Endothelial cell of umbilical vein (primary cell): Measurements from ENCODE around the gene FSHB. TPM values are rescaled to one million over a fixed set of nuclear protein-coding genes. Genes with fewer than 3 reads are reported as not detected.

ENCODE experiments used
- BruUV-seq: library from RNA; stranded (reverse); fragments of 400-500 nt; replicated peaks from 2 replicates; lab custom pipeline; 2021; lab: Mats Ljungman, UMichigan
- CTCF ChIA-PET: fragments of 300-600, 350-600 bp; sonication (Branson Sonifier 250); formaldehyde crosslinking; loops from one replicate; lab custom pipeline; 2021; ENCODE audit warnings: antibody characterized with exemption, inconsistent platforms; lab: Charles Lee
- POLR2A ChIA-PET: fragments of 300-600, 350-600 bp; sonication (Branson Sonifier 250); formaldehyde crosslinking; loops from one replicate; lab custom pipeline; 2021; ENCODE audit warnings: antibody characterized with exemption, inconsistent platforms; lab: Charles Lee
- DNase-seq: peaks from one replicate; pipeline ENCODE4 v3.0.0-alpha.2; 2011; ENCODE audit warnings: low read depth, low spot score
- FAIRE-seq: peaks from 2 replicates; lab custom pipeline; 2011; peaks lifted over from hg19 to GRCh38; lab: Jason Lieb, UNC
- H2AFZ ChIP-seq: 2 replicates; pipeline ENCODE4 v1.6.0; 2012; ENCODE audit warnings: low read depth, low read length, control low read depth, inconsistent platforms
- H3K27ac ChIP-seq: 2 replicates; pipeline ENCODE4 v1.5.1; 2011; ENCODE audit warnings: low read depth, mild to moderate bottlenecking, control low read depth, low read length, moderate library complexity; ENCODE audit not compliant: insufficient read depth
- H3K27me3 ChIP-seq, 2 experiments: 2 replicates each; pipeline versions ENCODE4 v1.6.0 to v1.6.1; 2011; ENCODE audit warnings: low read length in 2 of 2, mixed read lengths in 1 of 2; ENCODE audit not compliant: control insufficient read depth in 2 of 2, insufficient read depth in 2 of 2
- H3K36me3 ChIP-seq, 2 experiments: 2 replicates in 1 of 2; 3 replicates in 1 of 2; pipeline ENCODE4 v1.5.1; 2011; ENCODE audit warnings: low read length in 2 of 2, mild to moderate bottlenecking in 1 of 2, moderate library complexity in 1 of 2; ENCODE audit not compliant: control insufficient read depth in 2 of 2, insufficient read depth in 2 of 2; ENCODE audit errors: extremely low read depth in 1 of 2
- H3K4me1 ChIP-seq: 3 replicates; pipeline ENCODE4 v1.5.1; 2011; ENCODE audit warnings: mild to moderate bottlenecking, low read length; ENCODE audit not compliant: control insufficient read depth, insufficient read depth; ENCODE audit errors: extremely low read depth
- H3K4me2 ChIP-seq: 2 replicates; pipeline ENCODE4 v1.6.1; 2011; ENCODE audit warnings: low read length, control low read depth, mixed read lengths; ENCODE audit not compliant: insufficient read depth
- H3K4me3 ChIP-seq, 3 experiments: fragments of 200-600 bp in 1 of 3; sonication (generic), shearing (Covaris generic) in 1 of 3; replicated peaks in 1 of 3; 2 replicates each; pipeline ENCODE4 v1.5.1; 2011 to 2016; ENCODE audit warnings: control low read depth in 3 of 3, low read length in 3 of 3, mild to moderate bottlenecking in 2 of 3, inconsistent platforms in 1 of 3, low read depth in 1 of 3, moderate library complexity in 1 of 3; ENCODE audit not compliant: insufficient read depth in 1 of 3
- H3K79me2 ChIP-seq: 2 replicates; pipeline ENCODE4 v1.6.0; 2012; ENCODE audit warnings: low read length, inconsistent platforms; ENCODE audit not compliant: control insufficient read depth, insufficient read depth
- H3K9ac ChIP-seq: replicated peaks from 2 replicates; pipeline ENCODE3; 2011; ENCODE audit warnings: low read length, control low read depth; ENCODE audit not compliant: insufficient read depth; ENCODE audit errors: extremely low read depth
- H3K9me1 ChIP-seq: replicated peaks from 3 replicates; pipeline ENCODE4 v1.6.0; 2011; ENCODE audit warnings: mild to moderate bottlenecking, low read length; ENCODE audit not compliant: control insufficient read depth, insufficient read depth; ENCODE audit errors: extremely low read depth
- H3K9me3 ChIP-seq: replicated peaks from 2 replicates; pipeline ENCODE4 v1.5.1; 2012; ENCODE audit warnings: low read length, inconsistent platforms; ENCODE audit not compliant: control insufficient read depth, insufficient read depth
- H4K20me1 ChIP-seq: replicated peaks from 2 replicates; pipeline ENCODE3; 2011; ENCODE audit warnings: mild to moderate bottlenecking, low read length; ENCODE audit not compliant: control insufficient read depth, insufficient read depth; ENCODE audit errors: extremely low read depth
- EZH2 ChIP-seq: IDR thresholded peaks from 2 replicates; pipeline ENCODE4 v1.6.1; 2012; ENCODE audit warnings: borderline replicate concordance, low read depth, mild to moderate bottlenecking, moderate library complexity, low read length, inconsistent platforms; ENCODE audit not compliant: severe bottlenecking
- FOS ChIP-seq: IDR thresholded peaks from 2 replicates; pipeline ENCODE4 v1.6.1; 2011; ENCODE audit warnings: mild to moderate bottlenecking, low read length, moderate library complexity, borderline replicate concordance; ENCODE audit not compliant: insufficient read depth
- GATA2 ChIP-seq: IDR thresholded peaks from 2 replicates; pipeline ENCODE4 v1.7.0; 2011; ENCODE audit warnings: low read depth, mild to moderate bottlenecking, moderate library complexity, mixed read lengths, low read length; ENCODE audit not compliant: insufficient read length, insufficient read depth
- JUN ChIP-seq: IDR thresholded peaks from 2 replicates; pipeline ENCODE4 v1.6.1; 2011; ENCODE audit warnings: borderline replicate concordance, low read depth; ENCODE audit not compliant: insufficient read length, insufficient read depth
- MYC ChIP-seq: IDR thresholded peaks from one replicate; pipeline ENCODE4 v1.6.1; 2011; ENCODE audit warnings: mild to moderate bottlenecking, low read depth, low read length
- POLR2A ChIP-seq: IDR thresholded peaks from 2 replicates; pipeline ENCODE4 v1.6.1; 2012; ENCODE audit warnings: low read depth, mild to moderate bottlenecking, control low read depth, low read length
- POLR2AphosphoS5 ChIP-seq: IDR thresholded peaks from 2 replicates; pipeline ENCODE4 v1.6.1; 2012; ENCODE audit warnings: low read depth, mild to moderate bottlenecking, control low read depth, low read length, moderate library complexity; ENCODE audit not compliant: insufficient read depth
- dilution Hi-C: fragments of 300-500 bp; cut with MboI; formaldehyde crosslinking; loops from one replicate; pipeline ENCODE4 v1.15.0; 2019; ENCODE audit warnings: low sequenced_read_pairs; ENCODE audit not compliant: extremely low pct_ligation_motif_present
- intact Hi-C: fragments of 100-400 bp; cut with micrococcal nuclease; formaldehyde crosslinking; loops from one replicate; pipeline ENCODE4 v1.10.0; 2022
- polyA plus RNA-seq, 4 experiments: library from polyadenylated mRNA; depleted of rRNA in 3 of 4; stranded (reverse) in 3 of 4; unstranded in 1 of 4; fragments of >200 nt; gene quantifications; 2 replicates each; pipeline versions ENCODE4 v1.2.1 to v1.2.3, GENCODE V29; 2011 to 2012; ENCODE audit warnings: missing spikeins in 1 of 4
- total RNA-seq: library from RNA; stranded (reverse); gene quantifications from 2 replicates; pipeline ENCODE4 v1.2.3, GENCODE V29; 2021
- TF ChIP-seq, protein P1 (sequence below): IDR thresholded peaks from 2 replicates; pipeline ENCODE4 v1.6.1; 2011; ENCODE audit not compliant: insufficient read depth, insufficient read length
- TF ChIP-seq, protein P2 (sequence below), 2 donors: IDR thresholded peaks; 1 replicate in 1 of 2; 2 replicates in 1 of 2; pipeline ENCODE4 v1.5.1; 2011; ENCODE audit warnings: low read length in 2 of 2, mild to moderate bottlenecking in 2 of 2, moderate library complexity in 2 of 2, control low read depth in 1 of 2, inconsistent platforms in 1 of 2, low read depth in 1 of 2; ENCODE audit not compliant: insufficient read depth in 1 of 2; ENCODE audit errors: extremely low read depth in 1 of 2

The FSHB gene
- total and polyA plus RNA-seq, 2 donors (not counting 3 experiments of a cell fraction or from before 2014, with no cell fraction given), result not detected

DNA sequence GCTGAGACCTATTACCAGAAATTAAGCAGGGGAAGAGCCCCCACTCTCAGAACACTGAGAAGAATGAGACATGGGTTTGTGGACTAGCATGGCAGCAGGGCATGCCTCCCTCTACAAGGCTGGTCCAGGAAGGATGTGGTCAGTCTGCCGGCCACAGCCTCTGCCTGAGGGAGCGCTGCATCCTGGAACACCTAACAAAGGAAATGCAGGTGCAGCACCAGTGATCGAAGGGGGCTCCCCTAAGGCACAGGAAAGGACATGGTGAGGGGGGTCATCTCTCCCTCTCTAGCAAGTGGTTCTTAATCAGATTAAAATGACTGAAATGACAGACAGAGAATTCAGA, 51.4 kb downstream of the FSHB start:
- no peaks in the 10 kb centered on the region for H3K79me2 ChIP-seq
- H3K27ac ChIP-seq, result no peak overlapping the region
- no peak overlapping the region for H3K4me3 ChIP-seq
- no peak overlapping the region for H3K9ac ChIP-seq
- no peaks in the 10 kb centered on the region for H3K27me3 ChIP-seq
- no peaks in the 10 kb centered on the region for H3K9me3 ChIP-seq
- H3K4me1 ChIP-seq, result no peaks in the 10 kb centered on the region
- no TSS peak for BruUV-seq
- ChIA-PET POLR2A (no interaction called here), CTCF (no interaction called here)
- no peaks in the 10 kb centered on the region for H3K9me1 ChIP-seq
- H3K36me3 ChIP-seq, result no peaks in the 10 kb centered on the region
- dilution Hi-C loops, result no loop called here
- intact Hi-C loops, result no loop called here
- FAIRE-seq, result no peak
- no peak overlapping the region for H3K4me2 ChIP-seq
- no peaks in the 10 kb centered on the region for H4K20me1 ChIP-seq
- TF ChIP-seq FOS, result no peak
- TF ChIP-seq, protein P1, sequence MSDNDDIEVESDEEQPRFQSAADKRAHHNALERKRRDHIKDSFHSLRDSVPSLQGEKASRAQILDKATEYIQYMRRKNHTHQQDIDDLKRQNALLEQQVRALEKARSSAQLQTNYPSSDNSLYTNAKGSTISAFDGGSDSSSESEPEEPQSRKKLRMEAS, result no peak
- no peak for TF ChIP-seq EZH2
- TF ChIP-seq GATA2, result no peak
- no peak for TF ChIP-seq MYC
- TF ChIP-seq, protein P2, sequence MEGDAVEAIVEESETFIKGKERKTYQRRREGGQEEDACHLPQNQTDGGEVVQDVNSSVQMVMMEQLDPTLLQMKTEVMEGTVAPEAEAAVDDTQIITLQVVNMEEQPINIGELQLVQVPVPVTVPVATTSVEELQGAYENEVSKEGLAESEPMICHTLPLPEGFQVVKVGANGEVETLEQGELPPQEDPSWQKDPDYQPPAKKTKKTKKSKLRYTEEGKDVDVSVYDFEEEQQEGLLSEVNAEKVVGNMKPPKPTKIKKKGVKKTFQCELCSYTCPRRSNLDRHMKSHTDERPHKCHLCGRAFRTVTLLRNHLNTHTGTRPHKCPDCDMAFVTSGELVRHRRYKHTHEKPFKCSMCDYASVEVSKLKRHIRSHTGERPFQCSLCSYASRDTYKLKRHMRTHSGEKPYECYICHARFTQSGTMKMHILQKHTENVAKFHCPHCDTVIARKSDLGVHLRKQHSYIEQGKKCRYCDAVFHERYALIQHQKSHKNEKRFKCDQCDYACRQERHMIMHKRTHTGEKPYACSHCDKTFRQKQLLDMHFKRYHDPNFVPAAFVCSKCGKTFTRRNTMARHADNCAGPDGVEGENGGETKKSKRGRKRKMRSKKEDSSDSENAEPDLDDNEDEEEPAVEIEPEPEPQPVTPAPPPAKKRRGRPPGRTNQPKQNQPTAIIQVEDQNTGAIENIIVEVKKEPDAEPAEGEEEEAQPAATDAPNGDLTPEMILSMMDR (IDR thresholded peaks at IDR 0.05; ENCODE audit: extremely low read depth in 1 of 2, insufficient read depth in 1 of 2, low read depth in 1 of 2, low read length in 2 of 2), result no peak
- TF ChIP-seq POLR2A, result no peak
- TF ChIP-seq JUN, result no peak
- no peak for TF ChIP-seq POLR2AphosphoS5
- DNase-seq, result no peak
- H2AFZ ChIP-seq, result no peak overlapping the region

Other genes with a start within 250 kb of the FSHB start
- gene KCNA4, start 214.0 kb upstream of the FSHB start, total RNA-seq, result not detected in 2 replicates
- gene KCNA4, start 214.0 kb upstream of the FSHB start, polyA plus RNA-seq, result not detected in 2 replicates
- 14.8 and 16.7 TPM in 2 replicates for gene ARL14EP, start 92.1 kb downstream of the FSHB start, total RNA-seq
- 8.2 and 9.6 TPM in 2 replicates for gene ARL14EP, start 92.1 kb downstream of the FSHB start, polyA plus RNA-seq